Prostate gland (tissue), 2 donors: ENCODE results near the gene ENPP6. TPM values are rescaled to one million over a fixed set of nuclear protein-coding genes. Genes with fewer than 3 reads are reported as not detected.

Experiments
- DNase-seq: peaks from one replicate; pipeline ENCODE4 v3.0.0-alpha.2; 2019; ENCODE audit warnings: low spot score
- H3K27ac ChIP-seq, 2 donors: fragments of 200-600 bp; sonication (generic); 2 replicates each; pipeline ENCODE4 v1.5.1; 2017 to 2019
- H3K27me3 ChIP-seq: fragments of 200-600 bp; sonication (generic); replicated peaks from 2 replicates; pipeline ENCODE4 v1.5.1; 2019; ENCODE audit not compliant: insufficient read depth
- H3K36me3 ChIP-seq, 2 donors: fragments of 200-600 bp; sonication (generic); 1 replicate in 1 of 2; 2 replicates in 1 of 2; pipeline versions ENCODE4 v1.5.1 to v1.8.1; 2017 to 2019
- H3K4me1 ChIP-seq: fragments of 200-600 bp; sonication (generic); replicated peaks from 2 replicates; pipeline ENCODE4 v1.5.1; 2019
- H3K4me3 ChIP-seq, 2 donors: fragments of 200-600 bp; sonication (generic); 2 replicates each; pipeline ENCODE4 v1.5.1; 2017 to 2019
- H3K9me3 ChIP-seq: fragments of 200-600 bp; sonication (generic); 2 replicates; pipeline ENCODE4 v1.5.1; 2017
- POLR2A ChIP-seq: fragments of 450-650 bp; IDR thresholded peaks from one replicate; pipeline ENCODE4 v1.6.1; 2016; ENCODE audit warnings: antibody characterized with exemption, mild to moderate bottlenecking
- POLR2AphosphoS5 ChIP-seq: sonication (generic); formaldehyde crosslinking; IDR thresholded peaks from one replicate; pipeline ENCODE4 v1.6.1; 2017; ENCODE audit warnings: antibody characterized with exemption
- WGBS: methylation state at CpG from one replicate; pipeline ENCODE4 v1.1.5; 2018; 5-methylcytosine and 5-hydroxymethylcytosine counted together
- intact Hi-C: fragments of 100-400 bp; cut with DNase I; formaldehyde crosslinking; loops from one replicate; pipeline ENCODE4 v1.14.2; 2022
- total RNA-seq, 2 donors: library from RNA; depleted of rRNA; stranded (reverse); fragments of >200 nt; gene quantifications; one replicate each; pipeline ENCODE4 v1.1.0, GENCODE V29; 2016
- TF ChIP-seq, protein P1 (sequence below), 4 experiments: fragments of 200-600 bp in 2 of 4; fragments of 450-650 bp in 2 of 4; sonication (generic) in 2 of 4; IDR thresholded peaks; 1 replicate in 3 of 4; 2 replicates in 1 of 4; pipeline ENCODE4 v1.5.1; 2016 to 2019; ENCODE audit warnings: antibody characterized with exemption in 4 of 4, mild to moderate bottlenecking in 2 of 4, moderate library complexity in 2 of 4

The ENPP6 gene
- total RNA-seq, 2 donors from 2014 or later = 0.68 to 5.9 TPM

DNA sequence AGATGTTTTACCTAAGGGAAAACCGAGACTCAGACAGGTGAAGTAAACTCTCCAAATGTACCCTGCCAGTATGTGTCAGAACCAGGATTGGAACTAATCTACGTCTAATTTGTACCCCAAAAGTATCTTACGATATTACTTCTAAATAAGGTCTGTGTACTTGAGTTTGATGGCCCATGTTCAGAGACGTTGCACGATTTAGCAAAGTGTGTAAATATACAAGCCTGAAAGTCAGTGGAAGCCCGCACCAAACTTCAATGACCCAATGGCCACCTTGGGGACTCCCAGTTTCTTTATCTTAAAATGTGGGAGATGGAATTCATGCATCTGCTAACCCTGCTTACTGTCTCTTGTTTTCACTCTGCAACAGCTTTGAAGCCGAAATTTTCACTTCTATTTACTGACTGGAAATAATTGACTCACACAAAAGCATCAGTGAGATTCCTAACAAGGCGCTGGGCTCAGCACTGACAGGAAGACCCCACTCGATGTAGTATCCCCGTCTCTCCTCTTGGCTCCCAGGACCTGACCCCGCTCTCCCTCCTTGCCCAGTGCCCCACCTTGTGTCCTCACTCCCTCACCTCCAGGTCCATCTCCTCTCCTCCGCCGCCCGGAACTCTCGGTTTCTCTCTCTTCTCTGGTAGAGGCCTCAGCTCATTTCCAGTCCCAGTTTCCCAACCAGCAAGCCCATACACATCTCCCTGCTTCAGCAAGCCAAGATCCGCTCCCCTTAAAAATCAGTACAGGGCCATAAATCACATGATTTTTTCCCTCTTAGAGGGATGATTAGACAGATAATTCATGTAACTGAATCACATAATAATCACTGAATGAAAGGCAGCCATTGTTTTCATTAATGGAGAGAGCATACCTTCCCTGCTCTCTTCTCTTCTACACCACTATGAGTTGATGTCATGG lies 42.8 kb downstream of the ENPP6 start:
- no peak for DNase-seq
- H3K4me1 ChIP-seq = no peaks in the 10 kb centered on the region
- WGBS = 69% methylated on average over 16 of the region's 16 CpGs

DNA sequence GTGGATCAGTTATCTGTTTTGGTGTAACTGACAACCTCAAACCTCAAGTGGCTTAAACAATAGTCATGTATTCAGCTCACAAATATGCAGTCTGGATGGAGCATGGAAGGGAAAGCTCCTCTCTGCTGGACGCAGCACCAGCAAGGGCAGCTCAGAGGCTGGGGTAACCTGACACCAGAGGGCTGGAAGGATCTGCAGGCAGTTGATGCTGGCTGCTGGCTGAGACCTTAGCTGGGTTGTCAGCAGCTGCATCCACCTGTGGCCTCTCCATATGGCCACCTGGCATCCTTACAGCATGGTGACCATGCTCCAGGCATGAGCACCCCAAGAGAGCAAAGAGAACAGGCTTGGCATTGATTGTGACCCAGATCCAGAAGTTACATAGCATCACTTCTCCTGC lies 46.7 kb downstream of the ENPP6 start:
- no peaks in the 10 kb centered on the region for H3K27me3 ChIP-seq
- 60% methylated on average over 1 of the region's 1 CpG for WGBS
- no peaks in the 10 kb centered on the region for H3K9me3 ChIP-seq
- no peak overlapping the region for H3K27ac ChIP-seq
- intact Hi-C loops = no loop called here
- DNase-seq = no peak
- H3K4me3 ChIP-seq = no peak overlapping the region
- TF ChIP-seq POLR2A (no peak), POLR2AphosphoS5 (no peak)
- TF ChIP-seq, protein P1, sequence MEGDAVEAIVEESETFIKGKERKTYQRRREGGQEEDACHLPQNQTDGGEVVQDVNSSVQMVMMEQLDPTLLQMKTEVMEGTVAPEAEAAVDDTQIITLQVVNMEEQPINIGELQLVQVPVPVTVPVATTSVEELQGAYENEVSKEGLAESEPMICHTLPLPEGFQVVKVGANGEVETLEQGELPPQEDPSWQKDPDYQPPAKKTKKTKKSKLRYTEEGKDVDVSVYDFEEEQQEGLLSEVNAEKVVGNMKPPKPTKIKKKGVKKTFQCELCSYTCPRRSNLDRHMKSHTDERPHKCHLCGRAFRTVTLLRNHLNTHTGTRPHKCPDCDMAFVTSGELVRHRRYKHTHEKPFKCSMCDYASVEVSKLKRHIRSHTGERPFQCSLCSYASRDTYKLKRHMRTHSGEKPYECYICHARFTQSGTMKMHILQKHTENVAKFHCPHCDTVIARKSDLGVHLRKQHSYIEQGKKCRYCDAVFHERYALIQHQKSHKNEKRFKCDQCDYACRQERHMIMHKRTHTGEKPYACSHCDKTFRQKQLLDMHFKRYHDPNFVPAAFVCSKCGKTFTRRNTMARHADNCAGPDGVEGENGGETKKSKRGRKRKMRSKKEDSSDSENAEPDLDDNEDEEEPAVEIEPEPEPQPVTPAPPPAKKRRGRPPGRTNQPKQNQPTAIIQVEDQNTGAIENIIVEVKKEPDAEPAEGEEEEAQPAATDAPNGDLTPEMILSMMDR (IDR thresholded peaks at IDR 0.05) = no peak
- H3K4me1 ChIP-seq = no peaks in the 10 kb centered on the region
- no peaks in the 10 kb centered on the region for H3K36me3 ChIP-seq

More for the DNA sequence above, 42.8 kb downstream of the ENPP6 start:
- no peaks in the 10 kb centered on the region for H3K9me3 ChIP-seq
- intact Hi-C loops = no loop called here
- no peaks in the 10 kb centered on the region for H3K36me3 ChIP-seq
- H3K27me3 ChIP-seq = no peaks in the 10 kb centered on the region
- no peak overlapping the region for H3K4me3 ChIP-seq
- H3K27ac ChIP-seq = no peak overlapping the region
- TF ChIP-seq POLR2AphosphoS5 = no peak
- TF ChIP-seq, protein P1 (IDR thresholded peaks at IDR 0.05) = no peak
- TF ChIP-seq POLR2A = no peak

DNA sequence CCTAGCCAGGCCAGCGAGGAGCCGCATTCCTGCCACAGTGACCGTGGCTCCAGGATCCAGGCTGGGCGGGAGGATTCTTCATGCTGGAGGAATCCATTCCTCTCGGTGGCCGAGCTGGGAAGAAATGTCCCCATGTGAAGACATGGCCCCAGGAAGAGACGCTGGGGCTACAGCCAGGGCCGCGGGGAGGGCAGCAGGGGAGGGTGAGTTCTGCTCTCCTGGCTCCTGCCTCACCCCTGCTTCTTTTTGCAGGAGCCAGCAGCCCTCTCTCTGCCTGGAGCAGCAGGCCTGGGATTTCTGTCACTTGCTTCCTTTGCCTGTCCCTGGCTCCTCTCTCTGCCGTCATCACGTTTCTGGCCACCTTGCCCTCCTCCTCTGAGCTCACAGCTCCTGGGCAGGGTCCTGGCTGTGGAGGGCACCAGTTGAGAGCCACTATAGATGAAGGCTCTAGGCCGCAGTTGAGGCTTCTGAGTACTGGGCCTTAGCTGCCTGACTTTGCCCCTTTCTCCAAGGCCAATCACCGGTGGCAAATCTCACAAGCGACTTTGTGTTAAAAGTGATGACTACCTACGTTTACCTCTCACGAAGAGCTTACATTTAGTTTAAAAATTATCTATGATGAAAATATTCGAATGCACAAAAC lies 48.3 kb downstream of the ENPP6 start:
- Histone ChIP-seq H3K36me3 (no peaks in the 10 kb centered on the region), H3K4me1 (no peaks in the 10 kb centered on the region), H3K27ac (no peak overlapping the region), H3K4me3 (no peak overlapping the region), H3K27me3 (no peaks in the 10 kb centered on the region), H3K9me3 (no peaks in the 10 kb centered on the region)
- intact Hi-C loops = loop anchor here (10.0 kb wide), 3 partner anchors 185 to 665 kb away; partner anchors contain the start of genes ING2 and STOX2
- TF ChIP-seq POLR2AphosphoS5 = no peak
- TF ChIP-seq, protein P1 (IDR thresholded peaks at IDR 0.05) = no peak
- no peak for TF ChIP-seq POLR2A
- DNase-seq = no peak
- WGBS = 90% methylated on average over 17 of the region's 17 CpGs

DNA sequence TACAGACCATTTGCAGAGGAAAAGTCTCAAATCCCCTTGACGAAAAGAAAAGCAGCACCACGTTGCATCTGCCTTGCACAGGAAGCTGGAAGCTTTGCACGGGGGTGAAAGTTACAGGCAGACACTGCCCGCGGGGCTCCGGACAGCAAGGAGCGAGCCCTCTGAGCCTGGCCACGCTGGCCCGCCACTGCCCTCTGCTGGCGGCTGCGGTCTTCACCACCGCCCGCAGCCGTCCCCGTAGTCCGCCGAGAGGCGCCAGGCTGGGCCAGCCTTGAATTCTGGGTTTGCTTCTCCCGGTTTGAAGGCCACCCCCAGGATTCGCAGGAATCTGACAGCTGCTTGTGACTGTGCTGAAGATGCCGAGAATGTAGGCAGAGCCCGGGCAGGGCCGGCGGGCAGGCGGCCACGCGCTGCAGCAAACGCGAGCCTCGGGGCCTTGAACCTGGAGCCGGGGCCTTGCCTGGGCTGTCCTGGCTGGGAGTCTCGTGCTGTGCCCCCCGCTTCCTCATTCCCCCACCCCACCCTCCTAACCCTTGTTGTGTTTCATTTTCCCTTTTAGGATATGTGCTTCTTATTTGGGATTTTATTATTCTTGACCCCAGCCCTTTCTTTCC lies 49.2 kb downstream of the ENPP6 start:
- DNase-seq = peak; percentile 41
- Histone ChIP-seq H3K4me3 (no peak overlapping the region), H3K27ac (no peak overlapping the region), H3K36me3 (no peaks in the 10 kb centered on the region), H3K4me1 (no peaks in the 10 kb centered on the region), H3K9me3 (no peaks in the 10 kb centered on the region), H3K27me3 (no peaks in the 10 kb centered on the region)
- 38% methylated on average over 21 of the region's 33 CpGs for WGBS
- TF ChIP-seq, protein P1 (IDR thresholded peaks at IDR 0.05) = peak; percentile 72 to 90 (median 90)
- no peak for TF ChIP-seq POLR2A
- intact Hi-C loops = loop anchor here (1.0 to 10.0 kb wide), 4 partner anchors 184 to 664 kb away; partner anchors contain the start of genes ING2 and STOX2
